Measurements from ENCODE around the gene C12orf76. TPM values are rescaled to one million over a fixed set of nuclear protein-coding genes. Genes with fewer than 3 reads are reported as not detected.

Gene C12orf76
- total and polyA plus RNA-seq, 2 experiments from 2014 or later: 14.3 to 14.5 TPM

GRCh38 chr12:110075880-110076279 lies 27.6 kb upstream of the C12orf76 start (continued):
- TF ChIP-seq STAT1 (IDR thresholded peaks at IDR 0.05; ENCODE audit: unreplicated experiment): no peak
- no peak for TF ChIP-seq EZH2 (IDR thresholded peaks at IDR 0.05; ENCODE audit: low read depth, unreplicated experiment)
- TF ChIP-seq ZNF331 (CRISPR knock-in tag; IDR thresholded peaks at IDR 0.05; ENCODE audit: low read depth): no peak

GRCh38 chr12:110074089-110074488 lies 25.8 kb upstream of the C12orf76 start:
- no peak overlapping the region for H3K27ac ChIP-seq (ENCODE audit: low read depth)
- H3K4me3 Mint-ChIP-seq: no peak overlapping the region
- no peak for TF ChIP-seq ETS1 (IDR thresholded peaks at IDR 0.05)
- TF ChIP-seq REST (IDR thresholded peaks at IDR 0.05; ENCODE audit: unreplicated experiment): no peak
- no peak for TF ChIP-seq CTCF (conservative IDR thresholded peaks at IDR 0.05; ENCODE audit: low read depth in 2 of 2)
- no peak for TF ChIP-seq STAT1 (IDR thresholded peaks at IDR 0.05; ENCODE audit: unreplicated experiment)
- no peak for TF ChIP-seq ZNF331 (CRISPR knock-in tag; IDR thresholded peaks at IDR 0.05; ENCODE audit: low read depth)
- no peak for TF ChIP-seq EZH2 (IDR thresholded peaks at IDR 0.05; ENCODE audit: low read depth, unreplicated experiment)
- TF ChIP-seq JUNB (IDR thresholded peaks at IDR 0.05; ENCODE audit: unreplicated experiment): no peak
- no peak for TF ChIP-seq ZNF462 (CRISPR knock-in tag; IDR thresholded peaks at IDR 0.05)
- no peak for TF ChIP-seq EZH2phosphoT487 (IDR thresholded peaks at IDR 0.05; ENCODE audit: unreplicated experiment)
- no peak for TF ChIP-seq CREB1 (CRISPR knock-in tag; IDR thresholded peaks at IDR 0.05; ENCODE audit: low read depth)
- no peak overlapping the region; the same call in 1 of the 2 replicates for H2AFZ ChIP-seq
- no peaks in the 10 kb centered on the region for H3K27me3 ChIP-seq (ENCODE audit: insufficient read depth)
- H3K4me1 Mint-ChIP-seq: peaks cover 3% of the 10 kb centered on the region; the same call in 1 of the 3 replicates
- H3K4me1 ChIP-seq (ENCODE audit: insufficient read depth): no peaks in the 10 kb centered on the region; the same call in 1 of the 2 replicates
- no peaks in the 10 kb centered on the region for H4K20me1 ChIP-seq (replicated peaks; ENCODE audit: insufficient read depth)
- H3K4me3 ChIP-seq: no peak overlapping the region
- H3K9me3 Mint-ChIP-seq: no peaks in the 10 kb centered on the region; the same call in 2 of the 3 replicates
- H3K4me2 ChIP-seq: no peak overlapping the region
- no peak for ATAC-seq
- DNase-seq (ENCODE audit: low spot score): no peak
- H3F3A ChIP-seq (replicated peaks; ENCODE audit: low read depth): no peaks in the 10 kb centered on the region
- H3K27ac Mint-ChIP-seq: no peak overlapping the region
- H3K27me3 Mint-ChIP-seq (ENCODE audit: insufficient read depth, low read depth, poor library complexity): peaks cover under 1% of the 10 kb centered on the region
- no peaks in the 10 kb centered on the region for H3K36me3 ChIP-seq (ENCODE audit: insufficient read depth)
- H3K79me2 ChIP-seq (replicated peaks; ENCODE audit: insufficient read depth): no peaks in the 10 kb centered on the region
- H3K36me3 Mint-ChIP-seq (ENCODE audit: low read depth): no peaks in the 10 kb centered on the region
- H3K9me2 ChIP-seq (ENCODE audit: insufficient read depth): no peaks in the 10 kb centered on the region

All from GM23338 (cell line).